ENCODE measurements around the gene SYT3. TPM values are rescaled to one million over a fixed set of nuclear protein-coding genes. Genes with fewer than 3 reads are reported as not detected.
A peak's percentile ranks its signal among the peaks of the same experiment; 100 is the strongest.

The SYT3 gene
- total RNA-seq, 1 donor from 2014 or later: 0.32 TPM

- DNase-seq (ENCODE audit: low spot score): no peak
Measured at GRCh38 chr19:50661766-50662650, 22.3 kb upstream of the SYT3 start.

- DNase-seq (ENCODE audit: low spot score): no peak
Measured at GRCh38 chr19:50661023-50661422, 21.3 kb upstream of the SYT3 start.

DNA sequence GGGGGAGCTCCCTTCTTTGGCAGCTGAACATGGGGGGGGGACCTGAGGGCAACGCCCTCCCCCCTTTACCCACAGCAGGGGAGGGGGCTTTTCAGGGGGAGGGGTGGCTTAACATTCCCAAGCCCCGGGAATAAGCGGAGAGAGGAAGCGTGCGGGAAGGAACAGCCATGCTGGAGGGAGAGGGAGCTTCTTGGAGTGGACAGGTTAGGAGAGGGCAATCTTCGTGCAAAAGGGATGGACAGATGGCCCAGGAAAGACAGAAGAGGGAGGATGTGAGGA is 20.3 kb upstream of the SYT3 start:
- DNase-seq (ENCODE audit: low spot score): no peak

GRCh38 chr19:50659318-50660087 is 19.8 kb upstream of the SYT3 start:
- DNase-seq (ENCODE audit: low spot score): no peak

DNA sequence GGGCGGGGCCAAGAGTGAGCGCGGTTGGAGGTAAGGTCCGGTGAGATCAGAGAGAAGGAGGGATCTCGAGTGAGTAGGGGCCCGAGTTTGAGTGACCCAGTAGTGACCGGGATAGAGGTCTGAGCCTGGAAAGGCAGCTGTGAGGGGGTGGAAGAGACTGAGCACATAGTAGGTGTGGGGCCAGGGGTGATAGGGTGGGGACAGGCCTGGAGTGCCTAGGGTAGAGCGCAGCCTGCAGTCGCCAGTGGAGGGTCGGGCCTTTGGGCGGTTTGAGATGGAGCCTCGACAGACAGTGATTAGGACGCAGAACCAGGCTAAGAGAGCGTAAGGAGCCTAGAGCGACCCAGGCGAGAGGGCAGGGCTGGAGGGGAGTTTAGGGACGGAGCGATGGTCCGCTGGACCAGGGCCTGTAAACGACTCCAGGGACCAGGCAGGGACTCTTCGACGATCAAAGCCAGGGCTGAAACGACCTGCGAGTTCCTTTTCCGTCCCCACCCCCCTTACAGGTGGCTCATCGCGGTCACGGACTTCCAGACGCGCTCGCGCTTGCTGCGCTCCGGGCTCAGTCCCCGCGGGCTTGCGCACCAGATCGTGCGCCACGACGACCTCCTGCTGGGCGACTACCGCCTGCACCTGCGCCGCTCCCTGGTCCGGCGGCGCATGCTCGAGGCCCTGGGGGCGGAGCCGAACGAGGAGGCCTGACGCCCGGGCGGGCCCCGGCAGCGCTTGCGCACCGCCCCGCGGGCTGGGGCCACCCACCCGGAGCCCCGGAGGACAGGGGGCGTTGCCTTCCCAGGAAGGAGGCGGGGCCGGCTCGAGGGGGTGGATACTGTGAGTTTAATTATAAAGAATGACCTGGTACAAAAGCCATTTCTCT is 19.0 kb upstream of the SYT3 start:
- DNase-seq (ENCODE audit: low spot score): peak; percentile 41

DNA sequence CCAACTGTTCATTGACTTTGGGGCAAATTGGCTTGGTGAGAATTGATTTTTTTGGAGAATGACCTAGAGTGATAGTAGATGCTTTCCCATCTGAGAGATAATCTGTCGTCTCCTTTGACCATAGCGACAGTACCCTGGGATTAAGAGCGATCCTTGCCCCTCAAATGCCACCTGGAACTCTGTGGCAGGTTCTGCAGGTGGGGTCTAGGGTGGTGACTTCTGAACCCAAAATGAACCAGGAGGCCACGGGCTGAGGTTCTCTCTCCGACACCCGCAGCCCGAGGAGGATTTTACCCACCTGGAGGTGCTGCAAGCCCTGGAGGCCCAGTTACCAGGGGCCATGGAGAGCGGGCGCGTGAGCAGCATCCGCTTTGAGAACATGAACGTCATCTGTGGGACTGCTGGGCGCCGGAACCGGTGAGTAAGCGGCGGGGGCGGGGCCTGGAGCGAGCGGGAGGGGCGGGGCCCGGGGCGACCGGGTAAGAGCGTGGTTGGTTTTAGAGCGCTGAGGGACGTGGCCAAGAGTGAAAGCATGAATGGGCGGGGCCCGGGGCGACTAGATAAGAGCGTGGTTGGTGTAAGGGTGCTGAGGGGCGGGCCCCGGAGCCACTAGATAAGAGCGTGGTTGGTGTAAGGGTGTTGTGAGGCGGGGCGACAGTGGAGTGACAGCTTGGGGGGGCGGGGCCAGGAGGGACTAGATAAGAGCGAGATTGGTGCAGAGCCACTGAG is 18.2 kb upstream of the SYT3 start:
- peak; percentile 76 for DNase-seq (ENCODE audit: low spot score)

GRCh38 chr19:50657222-50657669 is 17.6 kb upstream of the SYT3 start:
- DNase-seq (ENCODE audit: low spot score): no peak

DNA sequence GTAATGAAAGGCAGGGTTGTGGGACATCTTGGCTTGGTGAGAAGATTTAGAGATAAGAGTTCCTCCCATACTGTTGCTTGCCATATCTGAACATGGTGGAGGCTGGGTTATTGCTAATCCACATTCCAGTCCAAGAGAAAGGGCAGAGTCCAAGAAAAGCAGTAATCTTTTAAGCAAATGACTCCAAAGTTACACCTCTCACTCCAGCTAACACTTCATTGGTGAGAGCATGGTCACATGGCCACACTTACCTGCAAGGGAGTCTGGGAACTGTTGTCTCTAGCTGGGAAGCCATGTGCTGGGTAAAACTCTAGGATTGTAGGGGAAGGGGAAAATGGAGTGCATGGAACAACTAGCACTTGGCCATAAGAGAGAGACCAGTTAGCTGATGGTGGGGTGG is 15.2 kb upstream of the SYT3 start:
- no peak for DNase-seq (ENCODE audit: low spot score)

GRCh38 chr19:50652722-50653121 is 13.0 kb upstream of the SYT3 start:
- no peak for DNase-seq (ENCODE audit: low spot score)

GRCh38 chr19:50651174-50651573 is 11.5 kb upstream of the SYT3 start:
- no peak for DNase-seq (ENCODE audit: low spot score)

- no peak for DNase-seq (ENCODE audit: low spot score)
Measured at GRCh38 chr19:50649433-50650391, 10.0 kb upstream of the SYT3 start, which contains the start of gene C19orf81. C19orf81 (plus strand) TSS chr19:50649445; CDS start chr19:50649445, 0 bp downstream.

- no peak for DNase-seq (ENCODE audit: low spot score)
Measured at GRCh38 chr19:50648659-50649058, 9.0 kb upstream of the SYT3 start.

DNA sequence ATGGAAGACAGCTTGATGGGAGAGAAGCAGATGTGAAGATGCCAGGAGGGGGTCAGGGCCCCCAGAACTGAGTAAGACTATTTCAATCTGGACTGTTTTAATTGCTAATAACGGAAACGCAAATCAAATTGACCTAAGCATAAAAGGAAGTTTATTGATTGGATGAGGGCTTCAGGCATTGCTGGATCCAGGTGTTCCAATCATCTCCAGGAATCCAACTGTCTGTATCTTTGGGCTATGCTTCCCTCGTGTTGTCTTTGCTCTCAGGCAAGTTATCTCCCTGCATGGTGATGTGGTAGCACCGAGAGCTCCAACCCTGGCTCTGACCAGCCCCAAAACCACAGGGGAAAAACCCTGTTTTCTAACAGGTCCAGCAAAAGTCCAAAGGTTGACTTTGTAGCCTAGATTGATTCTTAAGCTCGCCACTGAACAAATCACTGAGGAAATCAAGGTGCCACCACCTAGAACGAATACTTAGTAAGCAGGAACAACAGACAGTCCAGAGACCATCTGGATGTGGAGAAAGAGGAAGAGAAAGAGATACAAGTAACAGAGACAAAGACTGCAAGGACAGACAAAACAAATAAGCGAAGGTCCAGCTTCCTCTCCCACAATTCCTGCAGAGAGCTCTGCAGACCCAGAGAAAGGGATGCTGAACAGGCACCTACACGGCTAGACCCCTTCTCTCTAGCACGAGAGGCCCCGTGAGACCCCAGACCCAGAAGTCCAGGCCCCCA is 8.4 kb upstream of the SYT3 start:
- no peak for DNase-seq (ENCODE audit: low spot score)

- no peak for DNase-seq (ENCODE audit: low spot score)
Measured at GRCh38 chr19:50646074-50646807, 6.6 kb upstream of the SYT3 start.

- no peak for DNase-seq (ENCODE audit: low spot score)
Measured at GRCh38 chr19:50645107-50645506, 5.4 kb upstream of the SYT3 start.

DNA sequence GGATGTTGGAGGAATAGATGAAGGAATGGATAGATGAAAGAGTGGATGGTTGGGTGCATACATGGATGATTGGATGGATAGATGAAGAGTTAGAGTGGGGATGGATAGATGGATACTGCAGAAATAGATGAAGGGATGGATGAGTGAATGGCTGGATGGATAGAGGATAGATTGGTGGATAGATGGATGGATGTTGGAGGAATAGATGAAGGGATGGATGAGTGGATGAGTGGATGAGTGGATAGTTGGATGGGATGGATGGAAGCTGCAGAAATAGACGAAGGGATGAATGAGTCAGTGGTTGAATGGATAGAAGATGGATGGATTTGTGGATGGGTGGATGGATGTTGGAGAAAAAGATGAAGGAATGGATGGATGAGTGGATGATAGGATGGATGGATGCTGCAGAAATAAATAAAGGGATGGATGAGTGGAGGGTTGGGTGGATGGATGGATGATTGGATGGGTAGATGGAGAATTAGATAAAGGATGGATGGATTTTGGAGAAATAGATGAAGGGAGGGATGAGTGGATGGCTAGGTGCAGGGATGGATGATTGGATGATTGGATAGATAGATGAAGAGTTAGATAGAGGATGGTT is 4.7 kb upstream of the SYT3 start:
- no peak for DNase-seq (ENCODE audit: low spot score)

GRCh38 chr19:50640368-50640767 is 687 bp upstream of the SYT3 start:
- DNase-seq (ENCODE audit: low spot score): no peak

- DNase-seq (ENCODE audit: low spot score): no peak
Measured at GRCh38 chr19:50638600-50638999, 1.1 kb downstream of the SYT3 start.
